IPS-11a (cell line): ENCODE measurements around the gene PPFIA1.
"Not testable (repeated sequence)": the region's sequence is repeated elsewhere in the genome, so short reads cannot be mapped to it uniquely, and the experiment has no call there.

Experiments used
- H3K4me3 ChIP-seq: one replicate; pipeline ENCODE4 v1.5.1; 2013; ENCODE audit warnings: low read depth, low read length, control low read depth

The PPFIA1 gene

GRCh38 chr11:70383664-70384565 lies 113.4 kb downstream of the PPFIA1 start:
- no peak overlapping the region for H3K4me3 ChIP-seq

GRCh38 chr11:70384566-70385152 lies 114.2 kb downstream of the PPFIA1 start:
- H3K4me3 ChIP-seq: no peak overlapping the region

- no peak overlapping the region for H3K4me3 ChIP-seq
Measured at GRCh38 chr11:70387564-70387963, 117.1 kb downstream of the PPFIA1 start.

- H3K4me3 ChIP-seq: no peak overlapping the region
Measured at GRCh38 chr11:70389201-70389600, 118.7 kb downstream of the PPFIA1 start.

GRCh38 chr11:70390882-70391281 lies 120.4 kb downstream of the PPFIA1 start:
- not testable (repeated sequence) for H3K4me3 ChIP-seq

GRCh38 chr11:70394211-70394950 lies 123.9 kb downstream of the PPFIA1 start:
- no peak overlapping the region for H3K4me3 ChIP-seq

- peak overlapping the region; percentile 85 for H3K4me3 ChIP-seq
Measured at GRCh38 chr11:70397336-70397982, 127.0 kb downstream of the PPFIA1 start.

- peak within 1 kb of the TSS; percentile 85 for H3K4me3 ChIP-seq
Measured at GRCh38 chr11:70397983-70398833, 127.7 kb downstream of the PPFIA1 start, which contains the start of gene CTTN. Gene CTTN (plus strand): TSS chr11:70398529. CDS start chr11:70407298, 8,769 bp downstream.

- peak overlapping the region; percentile 85 for H3K4me3 ChIP-seq
Measured at GRCh38 chr11:70398834-70399680, 128.6 kb downstream of the PPFIA1 start.

GRCh38 chr11:70399681-70400112 lies 129.2 kb downstream of the PPFIA1 start:
- peak overlapping the region; percentile 85 for H3K4me3 ChIP-seq

GRCh38 chr11:70400643-70401042 lies 130.2 kb downstream of the PPFIA1 start:
- H3K4me3 ChIP-seq: no peak overlapping the region

- H3K4me3 ChIP-seq: no peak overlapping the region
Measured at GRCh38 chr11:70402016-70402415, 131.5 kb downstream of the PPFIA1 start.

- H3K4me3 ChIP-seq: no peak overlapping the region
Measured at GRCh38 chr11:70402685-70403084, 132.2 kb downstream of the PPFIA1 start.

GRCh38 chr11:70404244-70404643 lies 133.8 kb downstream of the PPFIA1 start:
- H3K4me3 ChIP-seq: no peak overlapping the region

- H3K4me3 ChIP-seq: no peak overlapping the region
Measured at GRCh38 chr11:70405679-70406395, 135.3 kb downstream of the PPFIA1 start.

GRCh38 chr11:70407121-70407520 lies 136.6 kb downstream of the PPFIA1 start:
- no peak overlapping the region for H3K4me3 ChIP-seq

GRCh38 chr11:70407814-70408213 lies 137.3 kb downstream of the PPFIA1 start:
- no peak overlapping the region for H3K4me3 ChIP-seq

GRCh38 chr11:70408326-70408725 lies 137.8 kb downstream of the PPFIA1 start:
- not testable (repeated sequence) for H3K4me3 ChIP-seq
